BE2C (cell line): ENCODE measurements around the gene GAGE12J.
"Not testable (repeated sequence)": the region's sequence is repeated elsewhere in the genome, so short reads cannot be mapped to it uniquely, and the experiment has no call there.

Experiments used
- DNase-seq: peaks from one replicate; pipeline ENCODE4 v3.0.0-alpha.2; 2020
- H3K27me3 ChIP-seq: fragments of 250-450 bp; sonication (Bioruptor Pico); 2 replicates; pipeline ENCODE4 v1.5.1; 2020; ENCODE audit warnings: mild to moderate bottlenecking
- H3K36me3 ChIP-seq: fragments of 250-450 bp; sonication (Bioruptor Pico); 2 replicates; pipeline ENCODE4 v1.5.1; 2020; ENCODE audit warnings: mild to moderate bottlenecking
- H3K4me1 ChIP-seq: fragments of 250-450 bp; sonication (Bioruptor Pico); 2 replicates; pipeline ENCODE4 v1.5.1; 2020
- H3K4me3 ChIP-seq: 2 replicates; pipeline ENCODE4 v1.5.1; 2011; ENCODE audit warnings: low read depth, low read length
- H3K9me3 ChIP-seq: fragments of 250-450 bp; sonication (Bioruptor Pico); 2 replicates; pipeline ENCODE4 v1.5.1; 2020

Gene GAGE12J

GRCh38 chrX:49341449-49341848 is 19.6 kb downstream of the GAGE12J start:
- not testable (repeated sequence) for H3K9me3 ChIP-seq, H3K36me3 ChIP-seq, H3K27me3 ChIP-seq, H3K4me1 ChIP-seq, H3K4me3 ChIP-seq
- DNase-seq: peak; percentile 47

- not testable (repeated sequence) for DNase-seq, H3K4me1 ChIP-seq, H3K27me3 ChIP-seq, H3K9me3 ChIP-seq, H3K4me3 ChIP-seq, H3K36me3 ChIP-seq
These were observed 22.8 kb downstream of the GAGE12J start for GRCh38 chrX:49344496-49345175.

- not testable (repeated sequence) for DNase-seq, H3K4me1 ChIP-seq, H3K36me3 ChIP-seq, H3K27me3 ChIP-seq, H3K9me3 ChIP-seq, H3K4me3 ChIP-seq
These were observed 23.6 kb downstream of the GAGE12J start for GRCh38 chrX:49345402-49345801.

- H3K4me1 ChIP-seq, H3K27me3 ChIP-seq, DNase-seq: not testable (repeated sequence)
These were observed 24.3 kb downstream of the GAGE12J start for GRCh38 chrX:49346150-49346549.

More at GRCh38 chrX:49346150-49346549, 24.3 kb downstream of the GAGE12J start:
- not testable (repeated sequence) for H3K9me3 ChIP-seq, H3K4me3 ChIP-seq, H3K36me3 ChIP-seq
